ENCODE measurements around the gene PHC2.

Gene PHC2

GRCh38 chr1:33425900-33426299 is 5.0 kb downstream of the PHC2 start:
- DNase-seq (ENCODE audit: low read depth in 2 of 2) = no peak

GRCh38 chr1:33424610-33425009 is 6.3 kb downstream of the PHC2 start:
- DNase-seq (ENCODE audit: low read depth in 2 of 2) = no peak

- DNase-seq (ENCODE audit: low read depth in 2 of 2) = no peak
Measured at GRCh38 chr1:33424205-33424604, 6.7 kb downstream of the PHC2 start.

- DNase-seq (ENCODE audit: low read depth in 2 of 2) = no peak
Measured at GRCh38 chr1:33420870-33421775, 9.8 kb downstream of the PHC2 start.

GRCh38 chr1:33418811-33419210 is 12.1 kb downstream of the PHC2 start:
- DNase-seq (ENCODE audit: low read depth in 2 of 2) = no peak

- no peak for DNase-seq (ENCODE audit: low read depth in 2 of 2)
Measured at GRCh38 chr1:33414879-33415278, 16.0 kb downstream of the PHC2 start.

- no peak for DNase-seq (ENCODE audit: low read depth in 2 of 2)
Measured at GRCh38 chr1:33410091-33410701, 20.7 kb downstream of the PHC2 start.

- DNase-seq (ENCODE audit: low read depth in 2 of 2) = no peak
Measured at GRCh38 chr1:33408093-33408436, 22.8 kb downstream of the PHC2 start.

GRCh38 chr1:33407352-33408092 is 23.4 kb downstream of the PHC2 start:
- DNase-seq (ENCODE audit: low read depth in 2 of 2) = no peak

GRCh38 chr1:33402206-33402605 is 28.7 kb downstream of the PHC2 start:
- DNase-seq (ENCODE audit: low read depth in 2 of 2) = no peak

GRCh38 chr1:33401471-33401870 is 29.4 kb downstream of the PHC2 start:
- no peak for DNase-seq (ENCODE audit: low read depth in 2 of 2)

- DNase-seq (ENCODE audit: low read depth in 2 of 2) = no peak
Measured at GRCh38 chr1:33400153-33400911, 30.6 kb downstream of the PHC2 start.

- no peak for DNase-seq (ENCODE audit: low read depth in 2 of 2)
Measured at GRCh38 chr1:33399375-33399774, 31.5 kb downstream of the PHC2 start.

- no peak for DNase-seq (ENCODE audit: low read depth in 2 of 2)
Measured at GRCh38 chr1:33397994-33398393, 32.9 kb downstream of the PHC2 start.

GRCh38 chr1:33397125-33397506 is 33.8 kb downstream of the PHC2 start:
- DNase-seq (ENCODE audit: low read depth in 2 of 2) = no peak

GRCh38 chr1:33396188-33397124 is 34.4 kb downstream of the PHC2 start:
- DNase-seq (ENCODE audit: low read depth in 2 of 2) = no peak

GRCh38 chr1:33394770-33395169 is 36.1 kb downstream of the PHC2 start:
- DNase-seq (ENCODE audit: low read depth in 2 of 2) = no peak

- DNase-seq (ENCODE audit: low read depth in 2 of 2) = no peak
Measured at GRCh38 chr1:33393991-33394390, 36.9 kb downstream of the PHC2 start.

GRCh38 chr1:33393524-33393923 is 37.4 kb downstream of the PHC2 start:
- no peak for DNase-seq (ENCODE audit: low read depth in 2 of 2)

GRCh38 chr1:33392639-33393038 is 38.3 kb downstream of the PHC2 start:
- no peak for DNase-seq (ENCODE audit: low read depth in 2 of 2)

- DNase-seq (ENCODE audit: low read depth in 2 of 2) = no peak
Measured at GRCh38 chr1:33392206-33392605, 38.7 kb downstream of the PHC2 start.
